SK-N-SH treated with all-trans-retinoic acid at 6 μM for 48 hours (cell line): ENCODE data around the gene TFDP1.

Experiments
- BACH2 ChIP-seq: fragments of 250-450 bp; sonication (Bioruptor Pico); IDR thresholded peaks from 2 replicates; pipeline ENCODE4 v1.9.0; 2021; ENCODE audit warnings: mild to moderate bottlenecking, borderline replicate concordance
- CREB5 ChIP-seq: fragments of 250-450 bp; sonication (Bioruptor Pico); IDR thresholded peaks from 2 replicates; pipeline ENCODE4 v1.5.1; 2020; ENCODE audit warnings: low read depth, mild to moderate bottlenecking, moderate library complexity
- CSDC2 ChIP-seq: fragments of 250-450 bp; sonication (Bioruptor Pico); IDR thresholded peaks from 2 replicates; pipeline ENCODE4 v1.5.0; 2020; ENCODE audit warnings: mild to moderate bottlenecking, moderate library complexity
- ESRRG ChIP-seq: fragments of 250-450 bp; sonication (Bioruptor Pico); IDR thresholded peaks from 2 replicates; pipeline ENCODE4 v1.6.1; 2021; ENCODE audit warnings: mild to moderate bottlenecking
- GLIS3 ChIP-seq: fragments of 250-450 bp; sonication (Bioruptor Pico); IDR thresholded peaks from 2 replicates; pipeline ENCODE4 v1.5.0; 2020; ENCODE audit warnings: mild to moderate bottlenecking, moderate library complexity
- OSR1 ChIP-seq: fragments of 250-450 bp; sonication (Bioruptor Pico); IDR thresholded peaks from 2 replicates; pipeline ENCODE4 v1.8.0; 2022; ENCODE audit warnings: moderate library complexity, mild to moderate bottlenecking, inconsistent platforms
- PATZ1 ChIP-seq: fragments of 250-450 bp; sonication (Bioruptor Pico); IDR thresholded peaks from 2 replicates; pipeline ENCODE4 v1.8.0; 2020; ENCODE audit warnings: mild to moderate bottlenecking, moderate library complexity, borderline replicate concordance
- RARB ChIP-seq: fragments of 250-450 bp; sonication (Bioruptor Pico); IDR thresholded peaks from 2 replicates; pipeline ENCODE4 v1.8.0; 2021; ENCODE audit warnings: mild to moderate bottlenecking, moderate library complexity
- SNAI2 ChIP-seq: fragments of 250-450 bp; sonication (Bioruptor Pico); IDR thresholded peaks from 2 replicates; pipeline ENCODE4 v1.5.0; 2020; ENCODE audit warnings: mild to moderate bottlenecking, moderate library complexity
- TCF4 ChIP-seq: fragments of 250-450 bp; sonication (Bioruptor Pico); IDR thresholded peaks from 2 replicates; pipeline ENCODE4 v1.8.0; 2021; ENCODE audit warnings: mild to moderate bottlenecking, moderate library complexity, borderline replicate concordance
- TOX ChIP-seq: fragments of 250-450 bp; sonication (Bioruptor Pico); IDR thresholded peaks from 2 replicates; pipeline ENCODE4 v1.8.0; 2021; ENCODE audit warnings: mild to moderate bottlenecking, moderate library complexity, borderline replicate concordance
- ZC3H10 ChIP-seq: fragments of 250-450 bp; sonication (Bioruptor Pico); IDR thresholded peaks from 2 replicates; pipeline ENCODE4 v1.5.1; 2021; ENCODE audit warnings: mild to moderate bottlenecking, moderate library complexity
- ZFP30 ChIP-seq: fragments of 450-650 bp; formaldehyde crosslinking; IDR thresholded peaks from 2 replicates; pipeline ENCODE4 v1.5.0; 2022; ENCODE audit warnings: mild to moderate bottlenecking, moderate library complexity
- ZNF70 ChIP-seq: fragments of 450-650 bp; formaldehyde crosslinking; IDR thresholded peaks from 2 replicates; pipeline ENCODE4 v1.5.0; 2020; ENCODE audit warnings: mild to moderate bottlenecking, moderate library complexity

- TF ChIP-seq OSR1 (CRISPR knock-in tag) (no peak), PATZ1 (CRISPR knock-in tag) (no peak), SNAI2 (no peak), BACH2 (no peak), ZFP30 (CRISPR knock-in tag) (no peak), TOX (CRISPR knock-in tag) (no peak), GLIS3 (CRISPR knock-in tag) (no peak), CREB5 (no peak), TCF4 (CRISPR knock-in tag) (no peak), ZC3H10 (no peak), ESRRG (CRISPR knock-in tag) (no peak), RARB (no peak), CSDC2 (CRISPR knock-in tag) (no peak), ZNF70 (CRISPR knock-in tag) (no peak)
Observed at GRCh38 chr13:113540523-113540922, 44.0 kb upstream of the TFDP1 start.
